ENCODE data around the gene CNTNAP2. TPM values are rescaled to one million over a fixed set of nuclear protein-coding genes. Genes with fewer than 3 reads are reported as not detected.

The CNTNAP2 gene
- total and polyA plus RNA-seq, 2 of the 4 experiments (the other 2 are of a cell fraction): not detected

DNA sequence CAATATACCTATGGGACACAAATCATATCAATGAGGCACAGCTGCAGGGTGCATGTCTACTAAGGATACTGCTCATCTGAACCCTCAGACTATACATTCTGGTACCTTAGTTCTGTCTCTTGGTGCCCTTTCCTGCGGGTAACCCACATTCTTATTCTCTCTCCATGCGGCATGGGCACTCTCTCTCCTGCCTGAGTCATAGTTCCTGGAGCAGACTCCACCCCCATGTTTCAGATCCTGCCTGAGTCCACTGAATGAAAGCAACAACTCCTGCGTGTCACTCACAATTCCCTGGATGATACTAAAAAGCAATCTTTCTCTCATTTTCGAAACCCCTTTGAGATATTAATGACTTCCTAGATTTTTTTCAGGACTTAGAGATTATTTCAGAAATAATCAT, 1820.8 kb downstream of the CNTNAP2 start:
- no peaks in the 10 kb centered on the region for H4K20me1 ChIP-seq (ENCODE audit: insufficient read depth, low read length)
- H3K9ac ChIP-seq (ENCODE audit: low read depth, low read length): no peak overlapping the region
- no peak overlapping the region for H2AK9ac ChIP-seq (replicated peaks; ENCODE audit: low read depth, low read length, poor library complexity)
- H4K5ac ChIP-seq (ENCODE audit: low read depth, low read length): no peak overlapping the region
- H3K4me3 ChIP-seq (ENCODE audit: insufficient read depth, low read depth, low read length): no peak overlapping the region
- H2AK5ac ChIP-seq (ENCODE audit: low read depth, low read length): no peak overlapping the region
- H3K27ac ChIP-seq (ENCODE audit: insufficient read depth, low read length): no peak overlapping the region
- ATAC-seq (ENCODE audit: low read depth) (no peak), DNase-seq (no peak)
- H3K4me1 ChIP-seq (ENCODE audit: control insufficient read depth, insufficient read depth, low read length): no peaks in the 10 kb centered on the region
- no peaks in the 10 kb centered on the region for H3K27me3 ChIP-seq (ENCODE audit: control insufficient read depth, insufficient read depth, low read length)
- H3K56ac ChIP-seq (ENCODE audit: extremely low read depth, insufficient read depth, low read length): no peak overlapping the region
- H4K8ac ChIP-seq (ENCODE audit: low read depth in 2 of 2, low read length in 2 of 2): no peak overlapping the region
- H2BK20ac ChIP-seq (ENCODE audit: low read depth, low read length): no peak overlapping the region
- H2AFZ ChIP-seq (replicated peaks; ENCODE audit: low read length, poor library complexity): no peak overlapping the region
- dilution Hi-C loops (cut with HindIII; ENCODE audit: low sequenced_read_pairs, unreplicated experiment) (no loop called here), in situ Hi-C loops (cut with MboI; ENCODE audit: low sequenced_read_pairs) (no loop called here), intact Hi-C loops (cut with micrococcal nuclease) (no loop called here)
- H3K4ac ChIP-seq (ENCODE audit: low read depth, low read length): no peak overlapping the region
- H3K79me1 ChIP-seq (ENCODE audit: low read depth in 1 of 2, low read length in 2 of 2): no peaks in the 10 kb centered on the region
- no peak overlapping the region for H2BK15ac ChIP-seq (ENCODE audit: low read depth, low read length)
- H3K23ac ChIP-seq (ENCODE audit: low read depth, low read length): no peak overlapping the region
- no peak overlapping the region for H3K14ac ChIP-seq (replicated peaks; ENCODE audit: low read depth, low read length)
- ChIA-PET POLR2A (ENCODE audit: unreplicated experiment) (no interaction called here), CTCF (no interaction called here)
- BruUV-seq (replicated peaks): no TSS peak
- no peak overlapping the region for H2BK120ac ChIP-seq (ENCODE audit: low read depth, low read length)
- 64% methylated on average over 2 of the region's 4 CpGs; no CpG with 5 or more reads in 1 of the 2 experiments for WGBS, 2 experiments (ENCODE audit: extremely low coverage in 2 of 2, insufficient read length in 1 of 2)
- no peak for TF ChIP-seq MAZ (IDR thresholded peaks at IDR 0.05; ENCODE audit: borderline replicate concordance, low read depth, low read length)
- TF ChIP-seq CEBPB (IDR thresholded peaks at IDR 0.05; ENCODE audit: low read depth, low read length): no peak
- no peak for TF ChIP-seq CHD1 (IDR thresholded peaks at IDR 0.05; ENCODE audit: low read depth, low read length)
- no peak for TF ChIP-seq CTCF (conservative IDR thresholded peaks at IDR 0.05; ENCODE audit: low read depth, low read length)
- no peak for TF ChIP-seq SMC3 (IDR thresholded peaks at IDR 0.05; ENCODE audit: low read depth, low read length)
- TF ChIP-seq POLR2A (IDR thresholded peaks at IDR 0.05; ENCODE audit: low read depth, low read length): no peak
- TF ChIP-seq BHLHE40 (IDR thresholded peaks at IDR 0.05; ENCODE audit: low read depth, low read length): no peak
- TF ChIP-seq RFX5 (IDR thresholded peaks at IDR 0.05; ENCODE audit: low read depth, low read length): no peak
- TF ChIP-seq NFE2L2 (IDR thresholded peaks at IDR 0.05; ENCODE audit: low read depth, low read length): no peak
- no peak for TF ChIP-seq RCOR1 (IDR thresholded peaks at IDR 0.05; ENCODE audit: insufficient replicate concordance, low read length)
- no peak for TF ChIP-seq FOS (IDR thresholded peaks at IDR 0.05; ENCODE audit: low read depth, low read length)
- no peak for TF ChIP-seq USF2 (IDR thresholded peaks at IDR 0.05; ENCODE audit: low read depth, low read length)
- TF ChIP-seq, protein P1, sequence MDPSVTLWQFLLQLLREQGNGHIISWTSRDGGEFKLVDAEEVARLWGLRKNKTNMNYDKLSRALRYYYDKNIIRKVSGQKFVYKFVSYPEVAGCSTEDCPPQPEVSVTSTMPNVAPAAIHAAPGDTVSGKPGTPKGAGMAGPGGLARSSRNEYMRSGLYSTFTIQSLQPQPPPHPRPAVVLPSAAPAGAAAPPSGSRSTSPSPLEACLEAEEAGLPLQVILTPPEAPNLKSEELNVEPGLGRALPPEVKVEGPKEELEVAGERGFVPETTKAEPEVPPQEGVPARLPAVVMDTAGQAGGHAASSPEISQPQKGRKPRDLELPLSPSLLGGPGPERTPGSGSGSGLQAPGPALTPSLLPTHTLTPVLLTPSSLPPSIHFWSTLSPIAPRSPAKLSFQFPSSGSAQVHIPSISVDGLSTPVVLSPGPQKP (IDR thresholded peaks at IDR 0.05; ENCODE audit: borderline replicate concordance, low read depth, low read length): no peak
- TF ChIP-seq RAD21 (IDR thresholded peaks at IDR 0.05; ENCODE audit: low read length): no peak
- TF ChIP-seq MAFK (IDR thresholded peaks at IDR 0.05; ENCODE audit: low read depth, low read length): no peak
- TF ChIP-seq MXI1 (IDR thresholded peaks at IDR 0.05; ENCODE audit: borderline replicate concordance, low read depth, low read length): no peak
- no peak overlapping the region for H3K18ac ChIP-seq (ENCODE audit: low read depth, low read length)
- H3K36me3 ChIP-seq (ENCODE audit: control insufficient read depth, insufficient read depth, low read length): no peaks in the 10 kb centered on the region
- H3K4me2 ChIP-seq (ENCODE audit: low read depth, low read length): no peak overlapping the region
- H4K91ac ChIP-seq (ENCODE audit: insufficient read depth, low read depth, low read length): no peak overlapping the region
- no peaks in the 10 kb centered on the region for H3K9me1 ChIP-seq (ENCODE audit: insufficient read depth, low read length)
- H2BK5ac ChIP-seq (ENCODE audit: low read depth, low read length, poor library complexity, severe bottlenecking): no peak overlapping the region
- H3K9me3 ChIP-seq (ENCODE audit: control insufficient read depth, insufficient read depth, low read length): peaks cover 7% of the 10 kb centered on the region
